GM18951 (cell line): ENCODE results near the gene ATP11C.

Experiments used
- POLR2A ChIP-seq: IDR thresholded peaks from 4 replicates; pipeline ENCODE4 v1.6.1; 2011; ENCODE audit warnings: mild to moderate bottlenecking; ENCODE audit not compliant: insufficient read length, insufficient read depth; ENCODE audit errors: extremely low read depth
- in situ Hi-C: fragments of 300-500 bp; cut with MboI; formaldehyde crosslinking; loops from one replicate; pipeline ENCODE4 v1.12.0; 2022; ENCODE audit warnings: low sequenced_read_pairs, mixed read lengths, inconsistent platforms; ENCODE audit not compliant: unreplicated experiment

The ATP11C gene

GRCh38 chrX:139828830-139829229 is 104.0 kb downstream of the ATP11C start:
- no peak for TF ChIP-seq POLR2A
- in situ Hi-C loops: no loop called here

- in situ Hi-C loops: no loop called here
- no peak for TF ChIP-seq POLR2A
These were observed 104.8 kb downstream of the ATP11C start for GRCh38 chrX:139828033-139828432.

- in situ Hi-C loops: no loop called here
- TF ChIP-seq POLR2A: no peak
These were observed 106.5 kb downstream of the ATP11C start for GRCh38 chrX:139826065-139827044.

GRCh38 chrX:139825618-139826017 is 107.2 kb downstream of the ATP11C start:
- TF ChIP-seq POLR2A: no peak
- in situ Hi-C loops: no loop called here

- in situ Hi-C loops: no loop called here
- no peak for TF ChIP-seq POLR2A
These were observed 109.0 kb downstream of the ATP11C start for GRCh38 chrX:139823806-139824205.

GRCh38 chrX:139820358-139820984 is 112.4 kb downstream of the ATP11C start:
- in situ Hi-C loops: no loop called here
- no peak for TF ChIP-seq POLR2A

- no peak for TF ChIP-seq POLR2A
- in situ Hi-C loops: no loop called here
These were observed 116.6 kb downstream of the ATP11C start for GRCh38 chrX:139816204-139816603.

- TF ChIP-seq POLR2A: no peak
- in situ Hi-C loops: no loop called here
These were observed 117.1 kb downstream of the ATP11C start for GRCh38 chrX:139815771-139816170.

GRCh38 chrX:139811942-139812629 is 120.8 kb downstream of the ATP11C start:
- TF ChIP-seq POLR2A: no peak
- in situ Hi-C loops: no loop called here

- in situ Hi-C loops: no loop called here
- TF ChIP-seq POLR2A: no peak
These were observed 128.4 kb downstream of the ATP11C start for GRCh38 chrX:139804482-139804881.

GRCh38 chrX:139803224-139803623 is 129.6 kb downstream of the ATP11C start:
- no peak for TF ChIP-seq POLR2A

GRCh38 chrX:139802048-139802447 is 130.8 kb downstream of the ATP11C start:
- TF ChIP-seq POLR2A: no peak
- in situ Hi-C loops: no loop called here

More at GRCh38 chrX:139803224-139803623, 129.6 kb downstream of the ATP11C start:
- in situ Hi-C loops: no loop called here

- in situ Hi-C loops: no loop called here
- no peak for TF ChIP-seq POLR2A
These were observed 131.4 kb downstream of the ATP11C start for GRCh38 chrX:139801397-139801813.

GRCh38 chrX:139798701-139799100 is 134.2 kb downstream of the ATP11C start:
- TF ChIP-seq POLR2A: no peak
- in situ Hi-C loops: no loop called here

- TF ChIP-seq POLR2A: no peak
- in situ Hi-C loops: no loop called here
These were observed 137.7 kb downstream of the ATP11C start for GRCh38 chrX:139795196-139795595.
